Activated CD4-positive, alpha-beta memory T cell treated with anti-CD3 and anti-CD28 coated beads, Interleukin-2, amount 10 ng/mL, durations not matched to agents 7 days and 5 days (primary cell): Measurements from ENCODE around the gene SGF29. TPM values are rescaled to one million over a fixed set of nuclear protein-coding genes. Genes with fewer than 3 reads are reported as not detected.
"Not testable (repeated sequence)": the region's sequence is repeated elsewhere in the genome, so short reads cannot be mapped to it uniquely, and the experiment has no call there.

Experiments used
- CTCF ChIA-PET: fragments of 350-600 bp; sonication (Branson Sonifier 250); formaldehyde crosslinking; loops from one replicate; lab custom pipeline; 2021; ENCODE audit warnings: antibody characterized with exemption, inconsistent platforms; lab: Charles Lee
- POLR2A ChIA-PET: fragments of 350-600 bp; sonication (Branson Sonifier 250); formaldehyde crosslinking; loops from one replicate; lab custom pipeline; 2021; ENCODE audit warnings: antibody characterized with exemption; lab: Charles Lee
- DNase-seq: peaks from one replicate; pipeline ENCODE4 v3.0.0-alpha.2; 2020
- H3K27ac Mint-ChIP-seq: one replicate; pipeline ENCODE4 v1.8.0; 2021; ENCODE audit warnings: mild to moderate bottlenecking, mixed read lengths
- H3K27me3 Mint-ChIP-seq: one replicate; pipeline ENCODE4 v1.8.0; 2021; ENCODE audit warnings: mixed read lengths
- H3K36me3 Mint-ChIP-seq: one replicate; pipeline ENCODE4 v1.8.0; 2021; ENCODE audit warnings: low read depth, mixed read lengths
- H3K4me1 Mint-ChIP-seq: one replicate; pipeline ENCODE4 v1.8.0; 2021; ENCODE audit warnings: mixed read lengths
- H3K4me3 Mint-ChIP-seq: one replicate; pipeline ENCODE4 v1.8.0; 2021; ENCODE audit warnings: mild to moderate bottlenecking, mixed read lengths
- H3K9me3 Mint-ChIP-seq: one replicate; pipeline ENCODE4 v1.8.0; 2021; ENCODE audit warnings: mixed read lengths
- total RNA-seq, 2 experiments: library from RNA; stranded (reverse); gene quantifications; one replicate each; pipeline ENCODE4 v1.2.3, GENCODE V29; 2021

SGF29 gene
- total RNA-seq, 2 experiments from 2014 or later, result 25.8 to 28.0 TPM

GRCh38 chr16:28575446-28576109 lies 21.9 kb downstream of the SGF29 start:
- H3K27me3 Mint-ChIP-seq, result no peaks in the 10 kb centered on the region
- no peak overlapping the region for H3K4me3 Mint-ChIP-seq
- H3K9me3 Mint-ChIP-seq, result no peaks in the 10 kb centered on the region
- POLR2A ChIA-PET, result no interaction called here
- no peak overlapping the region for H3K27ac Mint-ChIP-seq
- no peaks in the 10 kb centered on the region for H3K36me3 Mint-ChIP-seq
- no peaks in the 10 kb centered on the region for H3K4me1 Mint-ChIP-seq
- CTCF ChIA-PET, result interaction anchor here (1.4 kb wide), 1 partner anchor 20 kb away, joined by 3 read pairs; no protein-coding TSS in a partner anchor
- DNase-seq, result no peak

- no peaks in the 10 kb centered on the region for H3K4me1 Mint-ChIP-seq
- POLR2A ChIA-PET, result interaction anchor here (1.0 kb wide), 1 partner anchor 477 kb away, joined by 3 read pairs; no protein-coding TSS in a partner anchor
These were observed 27.1 kb downstream of the SGF29 start for GRCh38 chr16:28580726-28581315.

GRCh38 chr16:28585674-28586073 lies 32.0 kb downstream of the SGF29 start:
- H3K36me3 Mint-ChIP-seq, result peaks cover 29% of the 10 kb centered on the region
- H3K4me1 Mint-ChIP-seq, result no peaks in the 10 kb centered on the region
- no peak overlapping the region for H3K27ac Mint-ChIP-seq
- H3K4me3 Mint-ChIP-seq, result no peak overlapping the region
- H3K27me3 Mint-ChIP-seq, result no peaks in the 10 kb centered on the region
- no peaks in the 10 kb centered on the region for H3K9me3 Mint-ChIP-seq
- no peak for DNase-seq
- ChIA-PET POLR2A (no interaction called here), CTCF (no interaction called here)

More at GRCh38 chr16:28580726-28581315, 27.1 kb downstream of the SGF29 start:
- H3K36me3 Mint-ChIP-seq, result peaks cover 24% of the 10 kb centered on the region
- no peak overlapping the region for H3K4me3 Mint-ChIP-seq
- CTCF ChIA-PET, result no interaction called here
- H3K27me3 Mint-ChIP-seq, result no peaks in the 10 kb centered on the region
- no peaks in the 10 kb centered on the region for H3K9me3 Mint-ChIP-seq
- H3K27ac Mint-ChIP-seq, result no peak overlapping the region
- no peak for DNase-seq

- POLR2A ChIA-PET, result no interaction called here
- Mint-ChIP-seq H3K4me3 (no peak overlapping the region), H3K27me3 (no peaks in the 10 kb centered on the region), H3K27ac (no peak overlapping the region), H3K4me1 (no peaks in the 10 kb centered on the region), H3K9me3 (no peaks in the 10 kb centered on the region), H3K36me3 (peaks cover 34% of the 10 kb centered on the region)
- CTCF ChIA-PET, result interaction anchor here (0.7 kb wide), 1 partner anchor 29 kb away, joined by 3 read pairs; no protein-coding TSS in a partner anchor
- no peak for DNase-seq
These were observed 32.7 kb downstream of the SGF29 start for GRCh38 chr16:28586466-28586865.

GRCh38 chr16:28587386-28587785 lies 33.7 kb downstream of the SGF29 start:
- ChIA-PET CTCF (no interaction called here), POLR2A (no interaction called here)
- Mint-ChIP-seq H3K4me1 (no peaks in the 10 kb centered on the region), H3K4me3 (no peak overlapping the region), H3K36me3 (peaks cover 33% of the 10 kb centered on the region), H3K27ac (no peak overlapping the region), H3K27me3 (no peaks in the 10 kb centered on the region), H3K9me3 (no peaks in the 10 kb centered on the region)
- no peak for DNase-seq

- Mint-ChIP-seq H3K27ac (no peak overlapping the region), H3K36me3 (peaks cover 25% of the 10 kb centered on the region), H3K4me1 (no peaks in the 10 kb centered on the region), H3K4me3 (no peak overlapping the region), H3K9me3 (no peaks in the 10 kb centered on the region), H3K27me3 (no peaks in the 10 kb centered on the region)
- ChIA-PET POLR2A (no interaction called here), CTCF (no interaction called here)
- no peak for DNase-seq
These were observed 35.3 kb downstream of the SGF29 start for GRCh38 chr16:28589069-28589468.

- Mint-ChIP-seq H3K4me3 (no peak overlapping the region), H3K27ac (no peak overlapping the region), H3K4me1 (no peaks in the 10 kb centered on the region), H3K36me3 (peaks cover 22% of the 10 kb centered on the region), H3K9me3 (no peaks in the 10 kb centered on the region), H3K27me3 (no peaks in the 10 kb centered on the region)
- no peak for DNase-seq
- ChIA-PET CTCF (no interaction called here), POLR2A (no interaction called here)
These were observed 36.2 kb downstream of the SGF29 start for GRCh38 chr16:28589930-28590329.

- Mint-ChIP-seq H3K4me3 (no peak overlapping the region), H3K36me3 (peaks cover 16% of the 10 kb centered on the region), H3K27me3 (no peaks in the 10 kb centered on the region), H3K4me1 (no peaks in the 10 kb centered on the region), H3K27ac (no peak overlapping the region), H3K9me3 (no peaks in the 10 kb centered on the region)
- POLR2A ChIA-PET, result no interaction called here
- CTCF ChIA-PET, result no interaction called here
- no peak for DNase-seq
These were observed 36.9 kb downstream of the SGF29 start for GRCh38 chr16:28590384-28591340.

- Mint-ChIP-seq H3K27ac (no peak overlapping the region), H3K27me3 (no peaks in the 10 kb centered on the region), H3K4me3 (no peak overlapping the region), H3K36me3 (peaks cover 14% of the 10 kb centered on the region), H3K9me3 (no peaks in the 10 kb centered on the region), H3K4me1 (no peaks in the 10 kb centered on the region)
- no peak for DNase-seq
- ChIA-PET POLR2A (no interaction called here), CTCF (no interaction called here)
These were observed 37.6 kb downstream of the SGF29 start for GRCh38 chr16:28591355-28591754.

- no peak for DNase-seq
- CTCF ChIA-PET, result no interaction called here
- H3K4me3 Mint-ChIP-seq, result no peak overlapping the region
- no peak overlapping the region for H3K27ac Mint-ChIP-seq
- POLR2A ChIA-PET, result no interaction called here
- H3K9me3 Mint-ChIP-seq, result no peaks in the 10 kb centered on the region
- no peaks in the 10 kb centered on the region for H3K27me3 Mint-ChIP-seq
- H3K36me3 Mint-ChIP-seq, result peaks cover 14% of the 10 kb centered on the region
- no peaks in the 10 kb centered on the region for H3K4me1 Mint-ChIP-seq
These were observed 38.8 kb downstream of the SGF29 start for GRCh38 chr16:28592511-28592910.

GRCh38 chr16:28592979-28593553 lies 39.3 kb downstream of the SGF29 start:
- ChIA-PET POLR2A (no interaction called here), CTCF (no interaction called here)
- Mint-ChIP-seq H3K4me3 (no peak overlapping the region), H3K9me3 (no peaks in the 10 kb centered on the region), H3K4me1 (no peaks in the 10 kb centered on the region), H3K27ac (no peak overlapping the region), H3K27me3 (no peaks in the 10 kb centered on the region), H3K36me3 (peaks cover 14% of the 10 kb centered on the region)
- no peak for DNase-seq

GRCh38 chr16:28595451-28595850 lies 41.7 kb downstream of the SGF29 start:
- H3K27ac Mint-ChIP-seq, DNase-seq, POLR2A ChIA-PET, CTCF ChIA-PET, H3K9me3 Mint-ChIP-seq, H3K36me3 Mint-ChIP-seq, H3K4me1 Mint-ChIP-seq, H3K27me3 Mint-ChIP-seq, H3K4me3 Mint-ChIP-seq: not testable (repeated sequence)

GRCh38 chr16:28596115-28596630 lies 42.5 kb downstream of the SGF29 start:
- H3K9me3 Mint-ChIP-seq, result no peaks in the 10 kb centered on the region
- CTCF ChIA-PET, result no interaction called here
- H3K4me1 Mint-ChIP-seq, result no peaks in the 10 kb centered on the region

More at GRCh38 chr16:28596115-28596630, 42.5 kb downstream of the SGF29 start:
- H3K36me3 Mint-ChIP-seq, result peaks cover 5% of the 10 kb centered on the region
- H3K27ac Mint-ChIP-seq, result no peak overlapping the region
- POLR2A ChIA-PET, result no interaction called here
- H3K27me3 Mint-ChIP-seq, result no peaks in the 10 kb centered on the region
- no peak overlapping the region for H3K4me3 Mint-ChIP-seq
- DNase-seq, result no peak
